PC-9 (cell line): Measurements from ENCODE around the gene CDKN1A.

Experiments
- CTCF ChIP-seq: fragments of 200-600 bp; sonication (generic); conservative IDR thresholded peaks from 2 replicates; pipeline ENCODE4 v1.6.1; 2017; ENCODE audit warnings: mixed run types, antibody characterized with exemption, mild to moderate bottlenecking, moderate library complexity
- EZH2 ChIP-seq: fragments of 200-600 bp; sonication (generic); IDR thresholded peaks from 2 replicates; pipeline ENCODE4 v1.8.0; 2017; ENCODE audit warnings: antibody characterized with exemption, low read depth

GRCh38 chr6:36702656-36703055 is 24.1 kb downstream of the CDKN1A start:
- no peak for TF ChIP-seq CTCF
- no peak for TF ChIP-seq EZH2
